A549 (cell line): ENCODE results near the gene NBPF1. TPM values are rescaled to one million over a fixed set of nuclear protein-coding genes. Genes with fewer than 3 reads are reported as not detected.
"Not testable (repeated sequence)": the region's sequence is repeated elsewhere in the genome, so short reads cannot be mapped to it uniquely, and the experiment has no call there.

Experiments
- ATAC-seq, 2 experiments: fragments of 200-7000 bp in 1 of 2; fragments of >200 bp in 1 of 2; cut with Nextera tagmentation in 1 of 2; cut with Tn5 transposase in 1 of 2; 3 replicates each; pipeline versions ENCODE4 v1.8.0 to v1.9.1; 2018 to 2020; ENCODE audit warnings: mild to moderate bottlenecking in 1 of 2, moderate library complexity in 1 of 2
- CTCF ChIA-PET: fragments of 300-600 bp; sonication (Branson Sonifier 250); formaldehyde crosslinking; extraction: SDS; loops from one replicate; lab custom pipeline; 2021; ENCODE audit warnings: antibody characterized with exemption, inconsistent platforms; lab: Yijun Ruan, JAX
- POLR2A ChIA-PET: fragments of 350-600 bp; formaldehyde crosslinking; extraction: SDS; loops from one replicate; lab custom pipeline; 2021; ENCODE audit warnings: antibody characterized with exemption, inconsistent platforms; lab: Yijun Ruan, JAX
- DNase-seq, 2 experiments: peaks; one replicate each; pipeline versions ENCODE4 v3.0.0 to v3.0.0-alpha.2; 2011 to 2016; ENCODE audit warnings: low read depth in 1 of 2, low spot score in 1 of 2
- FAIRE-seq: peaks from 2 replicates; lab custom pipeline; 2011; peaks lifted over from hg19 to GRCh38; lab: Jason Lieb, UNC
- H3K27ac ChIP-seq, 2 experiments: fragments of >200 bp; sonication (Bioruptor Twin); formaldehyde crosslinking; 3 replicates each; pipeline ENCODE4 v1.5.1; 2016 to 2017
- H3K4me1 ChIP-seq: fragments of >200 bp; sonication (Bioruptor Twin); formaldehyde crosslinking; 3 replicates; pipeline ENCODE4 v1.6.1; 2016
- H3K4me2 ChIP-seq: fragments of >200 bp; sonication (Bioruptor Twin); formaldehyde crosslinking; 3 replicates; pipeline ENCODE4 v1.6.1; 2016
- H3K4me3 ChIP-seq: fragments of >200 bp; sonication (Bioruptor Twin); formaldehyde crosslinking; 3 replicates; pipeline ENCODE4 v1.5.1; 2016
- H3K9me3 ChIP-seq: fragments of >200 bp; sonication (Bioruptor Twin); formaldehyde crosslinking; 3 replicates; pipeline ENCODE4 v1.6.1; 2016
- ATOH8 ChIP-seq: fragments of 250-450 bp; sonication (Bioruptor Pico); IDR thresholded peaks from 2 replicates; pipeline ENCODE4 v1.5.0; 2020; ENCODE audit warnings: low read depth, mild to moderate bottlenecking, moderate library complexity
- BCL3 ChIP-seq: fragments of >200 bp; sonication (Bioruptor Twin); formaldehyde crosslinking; IDR thresholded peaks from 3 replicates; pipeline ENCODE4 v1.6.1; 2016
- BHLHE40 ChIP-seq: IDR thresholded peaks from 2 replicates; pipeline ENCODE4 v1.6.1; 2012; ENCODE audit warnings: low read depth, low read length, inconsistent platforms
- CBX8 ChIP-seq: fragments of 200-600 bp; sonication (generic); IDR thresholded peaks from 2 replicates; pipeline ENCODE4 v1.6.1; 2016
- EHF ChIP-seq: fragments of 250-450 bp; sonication (Bioruptor Pico); IDR thresholded peaks from 2 replicates; pipeline ENCODE4 v1.5.0; 2020; ENCODE audit warnings: mild to moderate bottlenecking
- ESRRA ChIP-seq: fragments of 150-350 bp; IDR thresholded peaks from 2 replicates; pipeline ENCODE4 v1.6.1; 2014; ENCODE audit warnings: mild to moderate bottlenecking, low read length, borderline replicate concordance
- FOSB ChIP-seq: fragments of 250-450 bp; sonication (Bioruptor Pico); IDR thresholded peaks from 2 replicates; pipeline ENCODE4 v1.5.0; 2020; ENCODE audit warnings: mild to moderate bottlenecking, moderate library complexity
- FOXS1 ChIP-seq: fragments of 250-450 bp; sonication (Bioruptor Pico); IDR thresholded peaks from 2 replicates; pipeline ENCODE4 v1.5.0; 2020; ENCODE audit warnings: mild to moderate bottlenecking, moderate library complexity
- HEYL ChIP-seq: fragments of 250-450 bp; sonication (Bioruptor Pico); IDR thresholded peaks from 2 replicates; pipeline ENCODE4 v1.8.0; 2021; ENCODE audit warnings: mild to moderate bottlenecking, moderate library complexity
- HOXB13 ChIP-seq: fragments of 250-450 bp; sonication (Bioruptor Pico); IDR thresholded peaks from 2 replicates; pipeline ENCODE4 v1.5.0; 2020; ENCODE audit warnings: low read depth, mild to moderate bottlenecking, moderate library complexity
- HOXB5 ChIP-seq: fragments of 250-450 bp; sonication (Bioruptor Pico); IDR thresholded peaks from 2 replicates; pipeline ENCODE4 v1.5.0; 2020; ENCODE audit warnings: mild to moderate bottlenecking, moderate library complexity
- KDM1A ChIP-seq: fragments of 200-600 bp; sonication (generic); IDR thresholded peaks from 2 replicates; pipeline ENCODE4 v1.6.1; 2016; ENCODE audit warnings: low read depth, mild to moderate bottlenecking
- KDM5A ChIP-seq: fragments of 200-600 bp; sonication (generic); IDR thresholded peaks from 2 replicates; pipeline ENCODE4 v1.6.1; 2016; ENCODE audit warnings: antibody characterized with exemption, mild to moderate bottlenecking
- MAZ ChIP-seq: fragments of 150-350 bp; IDR thresholded peaks from 2 replicates; pipeline ENCODE4 v1.6.1; 2014; ENCODE audit warnings: antibody characterized with exemption, low read depth, low read length, borderline replicate concordance
- NPAS2 ChIP-seq: fragments of 250-450 bp; sonication (Bioruptor Pico); IDR thresholded peaks from 2 replicates; pipeline ENCODE4 v1.8.0; 2022; ENCODE audit warnings: mild to moderate bottlenecking, moderate library complexity, borderline replicate concordance
- NR3C1 ChIP-seq: fragments of >200 bp; sonication (Bioruptor Twin); formaldehyde crosslinking; IDR thresholded peaks from 3 replicates; pipeline ENCODE4 v1.6.1; 2017
- PHF8 ChIP-seq: fragments of 200-600 bp; sonication (generic); IDR thresholded peaks from 2 replicates; pipeline ENCODE4 v1.6.1; 2016; ENCODE audit warnings: low read depth, mild to moderate bottlenecking, antibody characterized with exemption, moderate library complexity, borderline replicate concordance
- POLR2AphosphoS2 ChIP-seq: conservative IDR thresholded peaks from 2 replicates; pipeline ENCODE4 v1.6.1; 2012; ENCODE audit warnings: low read length, improper control_type of control experiment, inconsistent platforms
- RCOR1 ChIP-seq: fragments of 150-350 bp; IDR thresholded peaks from 2 replicates; pipeline ENCODE4 v1.6.1; 2014; ENCODE audit warnings: antibody characterized with exemption, low read length, low read depth
- RFX5 ChIP-seq: fragments of 450-650 bp; IDR thresholded peaks from 2 replicates; pipeline ENCODE4 v1.7.1; 2014; ENCODE audit warnings: antibody characterized with exemption, mild to moderate bottlenecking, moderate library complexity
- TFCP2L1 ChIP-seq: fragments of 250-450 bp; sonication (Bioruptor Pico); IDR thresholded peaks from 2 replicates; pipeline ENCODE4 v1.5.0; 2021; ENCODE audit warnings: mild to moderate bottlenecking
- TP53 ChIP-seq: fragments of 250-450 bp; sonication (Bioruptor Pico); IDR thresholded peaks from 2 replicates; pipeline ENCODE4 v1.5.0; 2021; ENCODE audit warnings: mild to moderate bottlenecking, moderate library complexity
- ZC3H11A ChIP-seq: fragments of 450-650 bp; IDR thresholded peaks from 2 replicates; pipeline ENCODE4 v1.6.1; 2014; ENCODE audit warnings: antibody characterized with exemption, mild to moderate bottlenecking
- ZFP36 ChIP-seq: fragments of 450-650 bp; IDR thresholded peaks from 2 replicates; pipeline ENCODE4 v1.6.1; 2014; ENCODE audit warnings: borderline replicate concordance; ENCODE audit not compliant: partially characterized antibody
- WGBS: methylation state at CpG from one replicate; pipeline ENCODE4 v1.1.6; 2017; ENCODE audit errors: missing lambda C conversion rate; 5-methylcytosine and 5-hydroxymethylcytosine counted together
- polyA plus RNA-seq, 4 experiments: library from polyadenylated mRNA; depleted of rRNA in 3 of 4; stranded (reverse); fragments of >200 nt; fragmentation: RNase III in 1 of 4; extraction: RNeasy Plus Mini Kit Qiagen cat#74134 plus additional on column Dnase treatment in 1 of 4; gene quantifications; 2 replicates in 3 of 4; 3 replicates in 1 of 4; pipeline ENCODE4 v1.2.3, GENCODE V29; 2011 to 2017
- TF ChIP-seq, protein P1 (sequence below): fragments of 200-600 bp; sonication (generic); IDR thresholded peaks from 2 replicates; pipeline ENCODE4 v1.6.1; 2016; ENCODE audit warnings: antibody characterized with exemption, mild to moderate bottlenecking, moderate library complexity

Gene NBPF1
- polyA plus RNA-seq, 2 of the 4 experiments (the other 2 are of a cell fraction) = 23.9 to 36.8 TPM

DNA sequence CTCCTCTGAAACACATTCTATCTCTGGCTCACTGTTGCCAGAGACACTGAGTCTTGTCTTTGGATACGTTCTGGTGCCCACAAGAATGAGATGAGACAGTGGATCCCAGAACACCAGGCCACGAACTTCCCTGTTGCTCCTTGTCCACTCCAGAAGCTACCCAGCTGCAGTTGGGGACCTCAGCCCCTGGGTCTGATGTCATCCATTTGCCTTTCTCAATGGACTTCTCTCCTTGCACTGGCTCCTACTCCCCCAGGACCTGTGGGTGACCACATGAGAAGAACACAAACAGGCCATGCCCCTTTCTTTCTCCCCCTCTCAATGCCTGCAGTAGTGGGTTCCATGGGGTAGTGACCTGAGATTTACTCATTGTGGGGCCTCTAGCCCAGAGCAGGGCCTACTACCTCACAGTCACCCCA is 5.9 kb downstream of the NBPF1 start (continued):
- TF ChIP-seq BHLHE40 (no peak), FOSB (no peak), ESRRA (no peak), ZC3H11A (no peak), ATOH8 (no peak)

DNA sequence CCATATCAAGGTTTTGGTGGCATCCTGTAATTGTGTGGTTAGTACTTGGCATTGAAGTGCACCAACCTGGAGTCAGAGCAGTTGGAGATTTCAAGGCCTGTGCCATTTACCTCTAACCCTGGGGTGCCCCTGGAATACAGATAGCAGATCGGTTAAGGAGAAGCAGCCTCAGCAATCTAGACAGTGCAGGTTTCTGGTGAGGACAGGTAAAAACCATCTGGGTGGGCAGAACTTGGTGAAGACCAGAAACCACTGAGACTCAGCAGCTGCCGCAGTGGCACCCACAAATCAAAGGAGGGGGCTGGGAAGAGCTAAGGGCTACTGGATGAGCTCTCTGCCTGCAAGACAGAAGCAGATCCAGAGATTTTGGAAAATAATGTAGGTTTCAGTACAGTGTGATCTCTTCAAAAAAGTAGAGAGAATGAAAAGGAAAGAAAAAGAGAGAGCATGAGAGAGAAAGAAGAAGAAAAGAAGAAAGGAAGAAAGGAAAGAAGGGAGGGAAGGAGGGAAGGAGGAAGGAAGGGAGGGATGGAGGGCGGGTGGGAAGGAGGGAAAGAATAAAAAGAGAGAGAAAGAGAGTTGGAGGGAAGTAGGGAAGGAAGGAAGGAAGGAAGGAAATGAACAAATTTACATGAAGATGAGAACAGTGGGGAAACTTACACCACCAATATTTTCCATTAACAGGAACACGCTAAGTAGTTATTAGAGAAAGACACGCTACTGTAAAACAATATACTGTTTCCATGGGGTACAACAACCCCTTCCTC is 6.5 kb downstream of the NBPF1 start:
- H3K4me3 ChIP-seq, POLR2A ChIA-PET, H3K27ac ChIP-seq, DNase-seq, FAIRE-seq, ATAC-seq, CTCF ChIA-PET, H3K4me2 ChIP-seq, H3K9me3 ChIP-seq, H3K4me1 ChIP-seq: not testable (repeated sequence)
- WGBS = 84% methylated on average over 4 of the region's 5 CpGs

DNA sequence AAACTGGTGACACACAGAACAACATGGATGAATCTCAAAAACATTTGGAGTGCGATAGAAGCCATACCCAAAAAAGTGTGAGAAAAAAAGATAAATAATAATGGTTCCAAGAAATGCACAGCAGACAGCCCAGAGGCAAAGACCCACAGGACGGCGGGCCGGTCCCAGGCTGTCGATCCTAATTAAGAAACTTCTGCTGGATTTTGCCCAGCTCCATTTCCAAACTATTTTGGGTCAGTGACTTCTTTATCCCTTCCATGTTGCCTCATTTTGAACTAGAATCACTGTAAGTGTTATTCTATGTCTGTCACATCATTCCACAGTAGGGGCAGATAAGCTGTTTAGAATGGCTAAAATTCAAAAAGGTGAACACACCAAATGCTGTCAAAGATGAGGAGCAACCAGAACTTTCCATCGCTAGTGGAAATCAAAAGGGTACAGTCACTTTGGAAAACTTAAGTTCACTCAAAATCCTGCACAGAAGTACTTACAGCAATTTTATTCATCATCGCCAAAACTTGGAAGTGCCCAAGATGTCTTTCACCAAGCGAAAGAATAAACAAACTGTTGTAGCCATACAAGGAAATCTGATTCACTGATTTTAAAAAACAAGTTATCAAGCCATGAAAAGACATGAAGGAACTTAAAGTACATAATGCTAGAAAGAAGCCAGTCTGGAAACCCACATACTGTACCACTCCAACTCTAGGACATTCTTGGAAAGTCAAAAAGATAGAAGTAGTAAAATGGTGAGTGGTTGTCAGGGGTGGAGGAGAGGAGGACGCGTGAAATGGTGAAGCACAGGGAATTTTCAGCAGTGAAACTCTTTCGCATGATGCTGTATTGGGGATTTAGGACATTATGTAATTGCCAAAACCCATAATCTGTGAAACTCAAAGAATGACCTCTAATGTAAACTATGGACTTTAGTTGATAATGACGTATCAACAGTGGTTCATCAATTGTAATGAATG is 7.5 kb downstream of the NBPF1 start:
- H3K9me3 ChIP-seq = no peaks in the 10 kb centered on the region
- DNase-seq (no peak), ATAC-seq (no peak), FAIRE-seq (no peak)
- H3K27ac ChIP-seq = no peak overlapping the region
- POLR2A ChIA-PET = no interaction called here
- H3K4me2 ChIP-seq = no peak overlapping the region
- WGBS = 83% methylated on average over 12 of the region's 12 CpGs
- H3K4me3 ChIP-seq = no peak overlapping the region
- no peak for TF ChIP-seq HEYL (CRISPR knock-in tag)
- TF ChIP-seq, protein P1, sequence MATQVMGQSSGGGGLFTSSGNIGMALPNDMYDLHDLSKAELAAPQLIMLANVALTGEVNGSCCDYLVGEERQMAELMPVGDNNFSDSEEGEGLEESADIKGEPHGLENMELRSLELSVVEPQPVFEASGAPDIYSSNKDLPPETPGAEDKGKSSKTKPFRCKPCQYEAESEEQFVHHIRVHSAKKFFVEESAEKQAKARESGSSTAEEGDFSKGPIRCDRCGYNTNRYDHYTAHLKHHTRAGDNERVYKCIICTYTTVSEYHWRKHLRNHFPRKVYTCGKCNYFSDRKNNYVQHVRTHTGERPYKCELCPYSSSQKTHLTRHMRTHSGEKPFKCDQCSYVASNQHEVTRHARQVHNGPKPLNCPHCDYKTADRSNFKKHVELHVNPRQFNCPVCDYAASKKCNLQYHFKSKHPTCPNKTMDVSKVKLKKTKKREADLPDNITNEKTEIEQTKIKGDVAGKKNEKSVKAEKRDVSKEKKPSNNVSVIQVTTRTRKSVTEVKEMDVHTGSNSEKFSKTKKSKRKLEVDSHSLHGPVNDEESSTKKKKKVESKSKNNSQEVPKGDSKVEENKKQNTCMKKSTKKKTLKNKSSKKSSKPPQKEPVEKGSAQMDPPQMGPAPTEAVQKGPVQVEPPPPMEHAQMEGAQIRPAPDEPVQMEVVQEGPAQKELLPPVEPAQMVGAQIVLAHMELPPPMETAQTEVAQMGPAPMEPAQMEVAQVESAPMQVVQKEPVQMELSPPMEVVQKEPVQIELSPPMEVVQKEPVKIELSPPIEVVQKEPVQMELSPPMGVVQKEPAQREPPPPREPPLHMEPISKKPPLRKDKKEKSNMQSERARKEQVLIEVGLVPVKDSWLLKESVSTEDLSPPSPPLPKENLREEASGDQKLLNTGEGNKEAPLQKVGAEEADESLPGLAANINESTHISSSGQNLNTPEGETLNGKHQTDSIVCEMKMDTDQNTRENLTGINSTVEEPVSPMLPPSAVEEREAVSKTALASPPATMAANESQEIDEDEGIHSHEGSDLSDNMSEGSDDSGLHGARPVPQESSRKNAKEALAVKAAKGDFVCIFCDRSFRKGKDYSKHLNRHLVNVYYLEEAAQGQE = no peak
- no peak for TF ChIP-seq HOXB5 (CRISPR knock-in tag)
- no peak for TF ChIP-seq TFCP2L1
- TF ChIP-seq TP53 (CRISPR knock-in tag) = no peak
- TF ChIP-seq KDM5A = no peak
- no peak for TF ChIP-seq ZFP36
- TF ChIP-seq RFX5 = no peak
- no peak for TF ChIP-seq FOXS1
- no peak for TF ChIP-seq BCL3
- TF ChIP-seq POLR2AphosphoS2 = no peak
- no peak for TF ChIP-seq KDM1A
- TF ChIP-seq CBX8 = no peak
- TF ChIP-seq NR3C1 = no peak
- TF ChIP-seq EHF = no peak
- no peak for TF ChIP-seq RCOR1
- no peak for TF ChIP-seq PHF8
- TF ChIP-seq HOXB13 (CRISPR knock-in tag) = no peak
- no peak for TF ChIP-seq MAZ
- TF ChIP-seq NPAS2 = no peak
- H3K4me1 ChIP-seq = peaks cover 7% of the 10 kb centered on the region
- CTCF ChIA-PET = interaction anchor here (1.2 to 1.7 kb wide), 2 partner anchors 15 to 23 kb away, joined by 3 to 6 read pairs; no protein-coding TSS in a partner anchor
